ENCODE results near the gene PON2.

PON2 gene

GRCh38 chr7:95421847-95422444 is 12.9 kb downstream of the PON2 start:
- TF ChIP-seq, protein P1, sequence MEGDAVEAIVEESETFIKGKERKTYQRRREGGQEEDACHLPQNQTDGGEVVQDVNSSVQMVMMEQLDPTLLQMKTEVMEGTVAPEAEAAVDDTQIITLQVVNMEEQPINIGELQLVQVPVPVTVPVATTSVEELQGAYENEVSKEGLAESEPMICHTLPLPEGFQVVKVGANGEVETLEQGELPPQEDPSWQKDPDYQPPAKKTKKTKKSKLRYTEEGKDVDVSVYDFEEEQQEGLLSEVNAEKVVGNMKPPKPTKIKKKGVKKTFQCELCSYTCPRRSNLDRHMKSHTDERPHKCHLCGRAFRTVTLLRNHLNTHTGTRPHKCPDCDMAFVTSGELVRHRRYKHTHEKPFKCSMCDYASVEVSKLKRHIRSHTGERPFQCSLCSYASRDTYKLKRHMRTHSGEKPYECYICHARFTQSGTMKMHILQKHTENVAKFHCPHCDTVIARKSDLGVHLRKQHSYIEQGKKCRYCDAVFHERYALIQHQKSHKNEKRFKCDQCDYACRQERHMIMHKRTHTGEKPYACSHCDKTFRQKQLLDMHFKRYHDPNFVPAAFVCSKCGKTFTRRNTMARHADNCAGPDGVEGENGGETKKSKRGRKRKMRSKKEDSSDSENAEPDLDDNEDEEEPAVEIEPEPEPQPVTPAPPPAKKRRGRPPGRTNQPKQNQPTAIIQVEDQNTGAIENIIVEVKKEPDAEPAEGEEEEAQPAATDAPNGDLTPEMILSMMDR (conservative IDR thresholded peaks at IDR 0.05; ENCODE audit: low read depth, low read length), result no peak
- no peak overlapping the region for H3K4me3 ChIP-seq (ENCODE audit: low read length)
- no peak for DNase-seq (ENCODE audit: low read depth)

DNA sequence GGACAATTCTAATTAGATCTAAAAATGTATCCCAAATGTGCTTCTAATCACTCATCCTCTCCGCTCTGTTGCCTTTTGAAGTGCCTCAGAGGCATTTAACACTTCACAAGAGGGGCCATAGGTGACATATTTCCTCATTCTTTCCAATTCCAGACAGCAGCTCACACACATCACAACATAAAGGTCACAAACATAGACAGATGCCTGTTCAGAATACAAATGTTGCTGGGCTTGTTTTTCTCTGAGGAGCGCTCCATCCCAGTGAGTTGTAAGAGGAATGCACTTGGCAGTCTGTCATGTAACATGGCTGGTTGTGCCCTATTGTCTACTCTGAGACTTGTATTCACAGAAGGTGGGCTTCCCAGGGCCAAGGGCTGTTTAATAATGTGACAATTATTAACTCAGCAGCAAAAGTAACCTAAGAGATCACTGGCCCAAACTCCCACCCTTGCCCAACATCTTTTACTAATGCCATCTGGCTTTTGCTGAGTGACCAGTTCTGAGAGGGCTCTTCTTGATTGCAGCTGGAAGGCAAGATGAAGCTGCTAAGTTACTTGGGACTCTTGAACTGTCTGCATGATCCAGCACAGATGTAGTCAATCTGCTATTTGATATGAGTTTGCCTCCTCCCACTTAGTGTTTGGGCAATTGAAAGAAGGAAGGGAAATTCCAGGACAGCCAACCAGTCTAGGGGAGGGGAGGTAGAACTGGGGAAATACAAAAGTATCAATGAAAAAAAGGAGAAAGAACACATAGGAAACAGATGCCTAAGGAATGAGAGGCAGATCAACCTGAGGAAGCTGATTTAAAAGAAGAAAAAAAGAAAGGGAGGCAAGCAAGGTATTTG is 13.6 kb downstream of the PON2 start:
- TF ChIP-seq, protein P1 (conservative IDR thresholded peaks at IDR 0.05; ENCODE audit: low read depth, low read length), result no peak
- no peak for DNase-seq (ENCODE audit: low read depth)
- no peak overlapping the region for H3K4me3 ChIP-seq (ENCODE audit: low read length)

DNA sequence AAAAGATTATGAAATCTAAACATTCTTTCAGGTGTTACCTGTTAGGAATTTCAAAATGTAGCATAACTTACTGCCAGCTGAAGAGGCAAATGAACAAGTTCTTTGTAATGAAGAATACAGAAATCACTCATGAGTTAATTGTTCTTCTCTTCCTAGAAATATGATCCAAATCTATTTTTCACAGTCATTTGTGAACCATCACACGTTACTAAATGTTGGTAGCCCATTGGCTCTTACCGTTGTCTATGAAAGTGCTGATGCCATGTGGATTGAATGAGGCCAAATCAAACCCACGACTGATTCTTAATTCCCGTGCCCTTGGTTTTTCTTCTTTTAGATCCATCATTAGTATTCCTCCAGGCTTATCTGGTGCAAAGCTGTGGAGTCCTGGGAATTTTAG is 22.8 kb downstream of the PON2 start:
- TF ChIP-seq, protein P1 (conservative IDR thresholded peaks at IDR 0.05; ENCODE audit: low read depth, low read length), result no peak
- H3K4me3 ChIP-seq (ENCODE audit: low read length), result no peak overlapping the region
- DNase-seq (ENCODE audit: low read depth), result no peak

GRCh38 chr7:95411666-95412065 is 23.2 kb downstream of the PON2 start:
- DNase-seq (ENCODE audit: low read depth), result no peak
- no peak overlapping the region for H3K4me3 ChIP-seq (ENCODE audit: low read length)
- TF ChIP-seq, protein P1 (conservative IDR thresholded peaks at IDR 0.05; ENCODE audit: low read depth, low read length), result no peak

- no peak for DNase-seq (ENCODE audit: low read depth)
- no peak overlapping the region for H3K4me3 ChIP-seq (ENCODE audit: low read length)
- TF ChIP-seq, protein P1 (conservative IDR thresholded peaks at IDR 0.05; ENCODE audit: low read depth, low read length), result no peak
Measured at GRCh38 chr7:95411036-95411435, 23.8 kb downstream of the PON2 start.

DNA sequence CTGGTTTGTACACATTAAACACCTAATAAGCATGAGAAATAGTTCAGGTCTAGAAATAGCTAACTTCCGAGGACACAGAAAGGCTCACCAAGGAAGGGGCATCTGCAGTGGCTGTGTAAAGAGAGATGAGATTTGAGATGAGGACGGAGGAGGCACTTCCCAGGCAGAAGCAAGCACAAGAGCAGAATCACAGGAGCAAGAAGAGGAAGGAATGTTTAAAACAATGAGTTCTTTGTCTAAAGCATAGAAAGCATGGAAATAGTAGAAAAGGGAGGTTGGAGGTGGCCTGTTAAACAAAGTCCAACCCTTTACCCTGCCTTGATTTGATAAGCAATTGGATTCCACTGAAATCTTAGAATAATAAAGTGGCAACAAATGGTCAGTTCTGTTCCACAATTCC is 27.1 kb downstream of the PON2 start:
- TF ChIP-seq, protein P1 (conservative IDR thresholded peaks at IDR 0.05; ENCODE audit: low read depth, low read length), result no peak
- DNase-seq (ENCODE audit: low read depth), result no peak
- no peak overlapping the region for H3K4me3 ChIP-seq (ENCODE audit: low read length)

DNA sequence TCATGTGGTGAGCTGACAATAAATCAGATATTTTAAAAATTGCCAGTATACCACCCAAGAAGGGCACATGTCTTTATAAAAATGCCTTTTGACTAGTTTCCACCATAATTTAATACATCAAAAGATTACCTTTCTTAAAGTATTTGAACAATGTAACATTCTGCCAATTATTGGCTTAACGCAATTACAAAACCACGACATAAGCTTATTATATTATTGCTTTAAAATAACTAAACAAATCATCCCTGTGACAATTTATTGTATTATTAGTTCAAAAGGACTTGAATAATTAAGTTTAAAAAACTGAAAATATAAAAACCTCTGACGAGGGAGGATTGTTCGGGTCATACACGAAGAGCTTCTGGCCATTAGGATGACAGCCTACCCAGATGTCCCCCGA is 29.0 kb downstream of the PON2 start:
- TF ChIP-seq, protein P1 (conservative IDR thresholded peaks at IDR 0.05; ENCODE audit: low read depth, low read length), result no peak
- DNase-seq (ENCODE audit: low read depth), result peak; percentile 24

More for the DNA sequence above, 29.0 kb downstream of the PON2 start:
- no peak overlapping the region for H3K4me3 ChIP-seq (ENCODE audit: low read length)

Measured in retinal pigment epithelial cell (primary cell).